NCI-H2107 treated with DMSO at 0.1 percent for 48 hours (cell line): ENCODE measurements around the gene DTNA.
"Not testable (repeated sequence)": the region's sequence is repeated elsewhere in the genome, so short reads cannot be mapped to it uniquely, and the experiment has no call there.

Source experiments
- DNase-seq: peaks from one replicate; lab custom pipeline; 2025; ENCODE audit not compliant: unreplicated experiment; lab: John Stamatoyannopoulos, UW

The DTNA gene

DNA sequence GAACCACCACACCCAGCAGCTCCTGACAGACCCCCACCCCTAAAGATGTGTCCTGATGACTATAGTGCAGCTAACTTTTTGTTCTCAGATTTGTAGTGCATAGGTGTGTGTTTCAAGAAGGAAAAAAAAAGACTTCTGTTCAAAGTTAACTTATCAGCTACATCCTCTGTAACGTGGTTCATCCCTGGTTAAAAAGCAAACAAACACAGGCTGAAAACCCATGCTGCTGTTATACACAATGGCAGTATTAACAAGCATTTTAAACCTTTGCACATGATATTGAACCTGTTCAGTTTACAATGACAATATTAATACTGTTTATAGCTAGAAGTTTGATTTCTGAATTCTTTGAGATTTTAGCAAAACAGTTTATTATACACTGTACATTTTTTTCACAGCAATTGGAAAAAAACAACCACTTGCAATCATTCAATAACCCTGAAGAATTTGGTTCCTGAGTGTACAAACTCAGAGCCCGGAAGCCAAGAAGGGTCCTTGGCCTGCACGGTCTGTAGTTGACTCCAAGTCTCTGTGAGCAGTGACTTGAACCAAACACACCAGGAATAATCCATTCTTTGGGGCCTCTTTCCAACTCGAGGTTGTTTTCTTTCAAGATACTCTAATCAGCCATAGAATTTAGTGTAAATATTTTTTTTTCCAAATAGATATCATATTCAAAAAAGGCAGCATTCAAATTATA is 177.9 kb downstream of the DTNA start:
- DNase-seq: no peak

DNA sequence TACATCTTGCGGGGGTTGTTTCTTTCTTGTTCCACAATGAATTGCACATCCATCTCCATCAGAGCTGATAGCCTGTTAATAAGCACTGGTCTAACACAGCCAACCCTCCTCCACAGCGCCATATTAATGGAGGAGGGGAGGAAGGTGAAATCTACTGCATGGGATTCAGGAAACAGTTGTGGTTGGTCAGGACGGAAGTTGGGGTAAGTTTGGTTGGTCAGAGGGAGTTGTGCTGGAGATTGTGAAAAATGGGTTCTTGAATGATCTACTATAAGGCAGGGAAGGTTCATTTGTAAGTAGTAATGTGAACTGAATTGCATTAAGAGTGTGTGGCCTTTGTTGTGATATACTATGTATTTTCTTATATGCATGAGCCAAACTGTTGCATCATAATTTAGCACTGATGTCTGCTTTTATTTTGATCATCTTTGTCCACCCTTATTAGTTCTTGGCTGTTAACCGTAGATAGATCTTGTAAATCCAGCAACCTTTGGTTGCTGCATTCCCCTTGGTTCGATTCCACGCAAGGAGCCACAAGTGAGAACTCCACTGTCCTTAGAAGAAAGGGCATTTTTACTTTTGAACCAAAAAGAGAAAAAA is 180.5 kb downstream of the DTNA start:
- DNase-seq: no peak

DNA sequence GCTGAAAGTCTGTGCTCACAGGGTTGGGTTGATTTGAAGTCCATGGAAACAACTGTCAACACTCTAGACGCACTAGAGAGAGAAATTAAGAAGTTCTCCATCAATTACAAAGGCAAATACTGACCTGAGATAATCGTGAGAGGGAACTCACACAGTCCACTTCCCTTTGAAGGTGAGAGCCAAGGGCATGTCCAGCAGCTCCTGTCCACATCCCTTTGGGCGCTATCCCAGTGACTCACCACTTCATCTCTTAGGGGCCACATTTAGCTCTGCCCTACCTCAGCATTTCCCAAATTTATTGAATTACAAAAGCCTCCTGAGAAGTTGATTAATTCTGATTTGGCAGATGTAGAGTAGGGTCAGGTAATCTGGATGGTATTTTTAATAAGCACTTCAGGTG is 182.3 kb downstream of the DTNA start:
- DNase-seq: no peak

DNA sequence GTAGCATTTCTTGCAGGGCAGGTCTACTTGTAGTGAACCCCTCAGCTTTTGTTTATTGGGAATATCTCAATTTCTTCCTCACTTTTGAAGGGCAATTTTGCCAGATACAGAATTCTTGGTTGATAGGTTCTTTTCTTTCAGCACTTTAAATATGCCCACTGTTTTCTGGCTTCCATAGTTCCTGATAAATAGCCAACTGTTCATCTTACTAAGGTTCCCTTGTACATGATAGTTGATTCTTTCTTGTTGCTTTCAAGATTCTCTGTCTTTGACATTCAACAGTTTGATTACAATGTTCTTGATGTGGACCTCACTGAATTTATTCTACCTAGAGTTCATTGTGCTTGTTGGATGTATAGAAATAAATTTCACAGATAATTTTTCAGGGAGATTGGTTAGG is 183.1 kb downstream of the DTNA start:
- DNase-seq: no peak

DNA sequence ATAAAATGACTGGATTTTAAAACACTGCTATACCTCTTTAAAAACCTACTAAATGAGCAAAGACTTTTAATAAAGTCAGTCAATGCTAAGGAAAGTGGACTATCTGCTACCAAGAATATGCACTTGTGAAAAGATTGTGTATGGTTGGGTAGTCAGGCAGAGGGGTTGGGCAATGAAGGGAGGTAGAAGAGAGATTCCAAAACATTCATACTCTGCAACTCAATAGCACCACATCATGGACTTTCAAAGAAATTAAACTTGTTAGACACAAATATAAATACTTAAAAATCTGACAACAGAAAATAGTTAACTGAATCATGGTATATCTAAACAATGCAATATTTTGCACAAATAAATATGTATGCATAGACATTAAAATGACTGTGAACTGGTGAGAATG is 191.2 kb downstream of the DTNA start:
- no peak for DNase-seq

DNA sequence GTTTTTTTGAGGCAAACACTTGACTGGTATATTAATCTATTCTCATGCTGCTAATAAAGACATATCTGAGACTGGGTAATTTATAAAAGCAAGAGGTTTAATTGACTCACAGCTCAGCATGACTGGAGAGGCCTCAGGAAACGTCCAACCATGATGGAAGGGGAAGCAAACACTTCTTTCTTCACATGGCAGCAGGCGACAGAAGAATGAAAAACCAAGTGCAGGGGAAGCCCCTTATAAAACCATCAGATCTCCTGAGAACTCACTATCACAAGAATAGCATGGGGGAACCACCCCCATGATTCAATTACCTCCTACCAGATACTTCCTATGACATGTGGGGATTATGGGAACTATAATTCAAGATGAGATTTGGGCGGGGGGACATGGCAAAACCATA is 194.9 kb downstream of the DTNA start:
- no peak for DNase-seq

DNA sequence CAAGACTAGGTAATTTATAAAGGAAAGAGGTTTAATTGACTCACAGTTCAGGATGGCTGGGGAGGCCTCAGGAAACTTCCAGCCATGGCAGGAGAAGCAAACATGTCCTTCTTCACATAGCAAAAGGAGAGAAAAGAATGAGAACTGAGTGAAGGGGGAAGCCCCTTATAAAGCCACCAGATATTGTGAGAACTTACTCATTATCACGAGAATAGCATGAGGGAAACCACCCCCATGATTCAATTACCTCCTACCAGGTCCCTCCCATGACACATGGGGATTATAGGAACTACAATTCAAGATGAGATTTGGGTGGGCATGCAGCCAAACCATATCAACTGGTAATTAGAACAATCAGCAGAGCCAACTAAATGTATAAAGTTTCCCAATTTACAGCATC is 196.9 kb downstream of the DTNA start:
- not testable (repeated sequence) for DNase-seq

DNA sequence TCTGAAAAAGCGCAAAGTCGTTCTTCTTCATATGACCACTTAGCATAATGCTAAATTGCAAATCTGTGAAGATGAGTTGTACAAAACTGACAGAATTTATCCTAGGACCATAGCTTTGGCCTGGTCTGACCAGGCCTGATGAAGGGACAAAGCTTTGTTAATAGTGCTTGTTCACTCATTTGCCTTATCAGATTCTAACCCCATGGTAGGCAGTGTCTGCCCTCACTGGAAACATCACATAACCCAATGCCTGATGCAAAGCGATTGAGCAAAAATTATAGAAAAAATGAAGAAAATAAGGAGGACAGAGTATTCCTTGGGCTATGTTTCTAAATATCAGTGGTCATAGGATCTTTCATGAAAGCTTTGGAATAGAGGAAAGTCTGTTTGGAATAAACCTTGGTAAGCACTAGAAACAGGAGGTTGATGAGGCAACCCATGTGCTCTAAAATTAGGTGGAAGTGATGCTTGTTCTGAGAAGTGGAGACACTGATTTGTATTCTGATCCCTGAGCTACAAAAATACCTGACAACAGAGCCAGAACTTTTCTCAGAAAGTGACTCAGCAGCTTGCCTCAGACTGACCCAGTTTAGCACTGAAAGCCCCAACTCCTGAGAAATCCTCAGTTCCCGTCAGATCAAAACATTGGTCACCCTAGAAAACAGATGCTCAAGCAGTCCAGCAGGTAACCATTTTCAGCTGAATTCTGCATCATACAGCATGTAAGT is 199.7 kb downstream of the DTNA start:
- no peak for DNase-seq

DNA sequence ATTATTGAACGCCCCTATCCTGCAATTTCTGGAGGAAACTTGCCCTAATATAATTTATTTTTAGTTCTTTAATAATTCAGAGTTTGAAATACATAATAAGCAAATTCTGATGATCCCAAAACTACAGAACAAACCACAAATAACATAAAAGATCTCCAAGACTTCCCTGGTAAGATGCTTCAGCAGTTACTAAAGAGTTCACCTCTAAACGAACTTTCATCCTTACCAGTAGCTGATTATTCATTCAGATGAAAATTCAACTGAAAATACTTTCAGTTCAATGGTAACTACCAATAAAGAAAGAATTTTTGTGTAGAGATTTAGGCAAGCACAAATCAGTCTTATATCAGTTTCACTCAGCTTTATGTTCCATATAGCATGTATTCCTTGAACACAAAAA is 201.0 kb downstream of the DTNA start:
- DNase-seq: no peak

DNA sequence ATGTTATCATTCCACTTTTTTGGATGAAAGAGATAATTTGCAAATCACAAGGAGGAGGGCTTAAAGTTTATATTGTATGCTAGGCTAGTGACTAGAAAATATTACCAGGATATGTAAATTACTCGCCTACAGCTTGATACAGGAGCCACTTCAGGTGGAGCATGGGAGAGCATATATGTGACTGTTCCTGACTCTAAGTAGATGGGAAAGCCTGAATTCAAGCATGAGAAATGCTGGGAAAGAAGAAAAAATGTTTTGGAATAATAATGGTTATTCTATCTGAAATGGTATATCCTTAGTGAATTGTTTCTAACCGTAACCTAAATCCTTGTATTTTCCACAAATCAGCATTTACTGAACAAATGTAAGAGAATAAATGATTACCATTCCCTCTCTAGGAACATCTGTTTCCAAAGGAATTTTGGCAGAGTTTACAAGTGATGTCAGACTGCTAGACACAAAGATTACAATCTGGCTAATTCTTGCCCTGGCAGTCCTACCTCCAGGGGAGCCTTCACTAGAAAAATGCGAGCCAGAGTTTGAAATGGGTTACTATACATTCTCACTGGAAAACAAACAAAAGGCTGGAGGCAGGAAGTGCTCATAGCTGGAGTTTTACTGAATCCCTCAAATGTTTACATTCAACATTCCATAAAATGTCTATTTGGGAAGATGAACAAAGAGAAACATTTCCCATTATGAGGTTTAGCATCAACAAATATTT is 201.7 kb downstream of the DTNA start:
- no peak for DNase-seq

DNA sequence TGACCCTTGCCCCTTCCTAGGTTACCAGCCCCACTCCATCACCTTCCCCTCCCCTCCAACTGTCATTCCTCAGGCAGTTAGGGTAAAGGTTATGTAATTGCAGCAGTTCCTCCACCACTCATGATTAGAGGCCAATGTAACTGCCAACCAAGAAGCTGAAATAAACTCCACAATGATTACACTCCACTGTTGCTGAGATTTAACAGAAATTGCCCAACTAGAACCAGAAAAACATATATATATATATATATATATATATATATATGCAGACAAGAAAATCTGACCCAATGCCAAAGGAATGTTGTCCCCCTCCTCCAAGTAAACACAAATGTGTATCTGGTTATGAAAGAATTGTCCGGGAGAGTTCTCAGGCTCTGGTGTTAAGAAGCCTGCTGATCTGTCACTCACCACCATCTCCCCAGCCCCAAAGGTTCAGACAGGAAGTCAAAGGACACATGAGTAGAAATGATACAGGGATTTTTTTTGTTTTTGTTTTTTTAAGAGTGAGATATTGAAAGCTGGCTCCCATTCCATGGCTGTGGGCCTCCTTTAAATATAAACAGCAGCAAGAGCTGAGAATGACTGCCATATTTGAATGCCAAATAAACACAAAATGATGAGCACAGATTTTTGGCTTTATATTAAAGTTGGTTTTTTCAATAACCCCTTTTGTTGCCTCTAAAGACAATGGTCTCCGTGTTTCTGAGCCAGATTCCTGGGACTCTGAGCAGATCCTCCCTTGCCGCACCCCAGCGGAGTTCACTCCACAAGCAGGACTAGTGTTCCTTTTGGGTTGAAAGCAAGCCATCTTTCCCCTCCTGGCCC is 204.0 kb downstream of the DTNA start:
- DNase-seq: no peak

DNA sequence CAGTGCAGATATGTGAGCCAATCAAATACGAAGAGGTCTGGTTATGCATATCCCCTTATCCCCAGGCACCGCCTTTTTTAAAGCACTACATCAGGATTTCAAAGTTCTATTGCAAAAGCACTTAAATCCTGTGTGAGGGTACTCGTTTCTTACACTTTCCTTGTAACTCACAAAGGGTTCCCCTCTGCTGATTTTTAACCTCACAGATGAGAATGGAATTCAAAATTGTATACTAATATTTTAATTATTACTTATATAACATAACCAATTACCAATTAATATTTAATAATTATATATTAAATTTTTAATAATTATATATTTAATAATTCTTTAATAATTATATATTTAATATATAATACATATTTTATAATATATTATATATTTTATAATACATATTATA is 204.9 kb downstream of the DTNA start:
- DNase-seq: no peak

DNA sequence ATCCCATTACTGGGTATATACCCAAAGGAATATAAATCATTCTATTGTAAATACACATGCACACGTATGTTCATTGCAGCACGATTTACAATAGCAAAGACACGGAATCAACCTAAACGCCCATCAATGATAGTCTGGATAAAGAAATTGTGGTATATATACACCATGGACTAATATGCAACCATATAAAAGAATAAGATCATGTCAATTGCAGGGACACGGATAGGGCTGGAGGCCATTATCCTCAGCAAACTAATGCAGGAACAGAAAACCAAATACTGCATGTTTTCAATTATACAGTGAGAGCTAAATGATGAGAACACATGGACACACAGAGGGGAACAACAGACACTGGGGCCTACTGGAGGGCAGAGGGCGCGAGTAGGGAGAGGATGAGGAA is 206.4 kb downstream of the DTNA start:
- not testable (repeated sequence) for DNase-seq

DNA sequence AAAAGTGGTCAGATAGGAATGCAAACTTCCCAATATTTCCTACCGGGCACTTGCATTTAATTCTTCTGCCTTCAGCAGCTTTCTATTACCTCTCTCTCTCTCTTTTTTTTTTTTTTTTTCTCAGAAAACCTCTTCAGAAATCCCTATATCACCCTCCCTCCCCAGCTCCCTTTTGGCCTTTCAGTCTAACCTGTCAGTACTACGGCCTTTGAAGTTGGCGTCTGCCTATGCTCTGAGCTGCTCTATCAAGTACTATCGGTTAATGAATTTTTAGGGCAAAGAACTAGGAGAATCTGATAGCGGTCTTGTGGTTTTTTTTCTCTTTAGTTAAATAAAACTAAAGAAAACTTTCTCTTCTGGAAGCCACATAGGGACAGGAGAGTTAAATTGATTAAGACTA is 208.8 kb downstream of the DTNA start:
- no peak for DNase-seq

DNA sequence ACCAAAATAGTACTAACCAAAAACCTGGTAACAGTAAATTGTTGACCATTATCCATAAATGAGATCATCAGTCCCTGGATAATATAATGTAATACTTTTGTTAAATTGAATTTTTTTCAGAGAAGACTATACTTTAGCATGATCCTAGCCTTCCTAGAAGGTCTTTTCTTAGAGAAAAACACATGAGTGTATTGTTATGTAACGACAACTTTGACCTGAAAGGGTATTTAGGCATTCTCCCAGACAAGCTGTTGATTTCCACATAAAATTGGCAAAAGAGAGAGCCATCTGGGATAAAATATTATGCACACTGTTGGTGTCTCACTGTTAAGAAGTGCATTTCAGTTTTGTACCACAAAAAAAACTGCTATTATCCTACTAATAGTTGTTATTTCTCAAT is 211.1 kb downstream of the DTNA start:
- DNase-seq: no peak

DNA sequence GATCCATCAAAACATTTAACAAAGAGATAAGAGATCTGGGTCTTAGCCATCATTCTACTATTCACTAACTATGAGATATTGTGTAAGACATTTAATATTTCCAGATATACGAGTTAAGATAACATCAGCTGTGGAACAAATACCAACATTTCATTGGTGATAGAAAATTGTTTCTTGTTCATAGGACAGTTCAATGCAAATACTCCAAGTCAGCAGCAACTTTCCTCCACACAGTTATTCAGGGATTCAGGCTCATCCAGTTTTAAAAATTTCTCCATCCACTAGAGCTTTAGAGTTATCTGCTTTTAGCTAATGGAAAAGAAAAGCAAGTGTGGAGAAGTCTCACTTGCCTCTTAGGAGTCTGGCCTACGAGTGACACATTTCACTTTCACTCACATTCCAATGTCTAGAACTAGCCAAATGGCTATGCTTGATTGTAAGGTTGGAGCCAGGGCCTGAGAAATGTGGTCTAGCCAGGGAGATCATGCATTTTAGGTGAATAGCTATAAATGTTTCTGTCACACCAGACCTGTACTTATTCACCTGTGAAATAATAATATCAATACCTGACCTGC is 211.8 kb downstream of the DTNA start:
- no peak for DNase-seq

DNA sequence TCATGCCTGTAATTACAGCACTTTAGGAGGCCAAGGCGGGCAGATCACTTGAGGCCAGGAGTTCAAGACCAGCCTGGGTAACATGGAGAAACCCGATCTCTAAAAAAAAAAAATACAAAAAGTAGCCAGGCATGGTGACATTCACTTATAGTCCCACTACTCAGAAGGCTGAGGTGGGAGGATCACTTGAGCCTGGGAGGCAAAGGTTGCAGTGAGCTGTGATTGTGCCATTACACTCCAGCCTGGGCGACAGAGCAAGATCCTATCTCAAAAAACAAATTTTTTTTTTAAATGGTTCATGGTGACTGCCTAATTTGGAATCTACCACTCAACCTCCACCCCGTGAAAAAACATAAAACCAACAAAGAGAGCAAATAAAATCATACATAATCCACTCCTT is 212.5 kb downstream of the DTNA start:
- not testable (repeated sequence) for DNase-seq

DNA sequence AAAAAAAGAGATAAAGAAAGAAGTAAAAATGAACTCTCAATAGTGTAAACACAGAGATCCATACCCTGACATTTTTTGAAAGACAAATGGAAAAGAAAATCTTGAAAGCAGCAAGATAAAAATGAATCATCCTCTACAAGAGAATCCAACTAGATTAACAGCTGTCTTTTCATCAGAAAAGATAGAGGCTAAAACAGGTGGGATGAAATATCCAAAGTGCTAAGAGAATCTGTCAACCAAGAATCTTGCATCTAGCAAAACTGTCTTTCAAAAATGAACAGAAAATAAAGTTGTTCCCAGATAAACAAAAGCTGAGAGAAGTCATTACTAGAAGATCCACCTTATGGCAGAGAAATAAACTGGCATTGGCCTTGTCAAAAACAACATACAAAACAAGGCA is 213.8 kb downstream of the DTNA start:
- no peak for DNase-seq

DNA sequence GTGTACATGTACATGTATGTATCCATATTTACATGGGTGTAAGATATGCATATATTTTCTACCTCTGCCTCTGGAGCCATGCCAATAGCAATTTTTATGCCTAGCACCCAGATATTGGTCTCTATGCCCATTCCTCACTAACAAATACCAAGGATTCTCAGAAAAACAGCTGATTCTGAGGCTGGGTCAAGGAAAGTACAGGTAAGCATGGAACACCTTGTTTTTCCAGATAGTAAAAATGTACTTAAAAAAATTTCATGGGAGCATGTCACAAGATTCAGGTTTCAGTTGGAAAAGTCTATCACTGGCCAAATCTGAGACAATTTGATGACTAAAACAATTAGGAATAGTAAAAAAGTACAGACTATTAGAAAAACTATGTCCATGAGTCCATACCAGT is 216.6 kb downstream of the DTNA start:
- DNase-seq: no peak

DNA sequence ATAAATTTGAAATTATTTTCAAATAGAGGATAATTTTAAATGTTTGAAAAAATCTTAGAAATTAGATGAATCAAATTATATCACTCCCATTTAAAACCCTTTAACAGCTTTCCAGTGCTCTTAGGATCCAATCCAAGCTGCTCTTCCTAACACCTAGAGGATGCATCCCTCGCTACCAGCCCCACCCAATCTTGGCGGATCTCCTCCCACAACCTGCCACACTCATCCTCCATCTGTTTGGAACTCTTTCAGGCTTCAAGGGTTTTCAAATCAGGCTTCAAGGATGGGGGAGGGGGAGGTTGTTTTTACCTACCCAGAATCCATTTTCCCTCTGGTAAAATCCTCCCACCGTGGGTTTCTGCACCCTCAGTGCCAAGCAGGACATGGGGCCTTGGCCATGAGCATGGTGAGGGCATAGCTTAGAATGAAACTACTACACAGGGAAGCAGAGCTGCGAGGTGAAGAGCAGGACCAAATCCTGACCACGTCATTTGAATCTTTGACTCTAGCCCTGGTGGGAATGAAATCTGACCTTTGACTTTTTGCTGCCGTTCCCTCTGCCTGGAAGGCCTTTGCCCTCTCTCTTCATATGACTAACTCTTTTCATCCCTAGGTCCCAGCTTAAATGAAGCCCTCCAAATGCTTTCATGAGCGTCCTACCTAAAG is 218.1 kb downstream of the DTNA start:
- no peak for DNase-seq
